DOHH2 (cell line): ENCODE data around the gene ASB7.

Experiments
- EZH2phosphoT487 ChIP-seq: fragments of 200-600 bp; sonication (generic); IDR thresholded peaks from 2 replicates; pipeline ENCODE4 v1.6.1; 2017; ENCODE audit warnings: borderline replicate concordance, mild to moderate bottlenecking, antibody characterized with exemption, low read length, moderate library complexity, mixed read lengths
- TF ChIP-seq, protein P1 (sequence below): fragments of 200-600 bp; sonication (generic); IDR thresholded peaks from one replicate; pipeline ENCODE4 v1.5.1; 2014; ENCODE audit warnings: antibody characterized with exemption, mild to moderate bottlenecking, low read depth, low read length; ENCODE audit not compliant: poor library complexity, severe bottlenecking

DNA sequence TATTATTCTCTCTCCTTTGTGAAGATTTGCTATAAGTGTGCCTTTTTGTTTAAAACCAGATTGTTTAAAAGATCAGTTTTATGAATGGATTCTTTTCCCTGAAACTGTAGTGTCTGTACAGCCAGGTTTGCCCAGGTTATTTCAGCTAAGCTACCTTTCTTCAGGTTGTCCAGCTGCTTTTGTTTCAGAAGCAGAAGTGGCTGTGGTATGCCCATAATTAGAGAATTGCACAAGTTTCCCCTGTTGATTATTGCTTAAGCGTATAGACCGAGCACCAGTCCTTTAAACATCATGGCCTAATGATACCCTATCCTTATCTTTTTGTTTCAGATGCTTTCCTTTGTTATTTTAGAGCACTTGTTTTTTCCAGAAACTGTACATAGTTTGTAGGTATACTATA lies 10.2 kb downstream of the ASB7 start:
- TF ChIP-seq, protein P1, sequence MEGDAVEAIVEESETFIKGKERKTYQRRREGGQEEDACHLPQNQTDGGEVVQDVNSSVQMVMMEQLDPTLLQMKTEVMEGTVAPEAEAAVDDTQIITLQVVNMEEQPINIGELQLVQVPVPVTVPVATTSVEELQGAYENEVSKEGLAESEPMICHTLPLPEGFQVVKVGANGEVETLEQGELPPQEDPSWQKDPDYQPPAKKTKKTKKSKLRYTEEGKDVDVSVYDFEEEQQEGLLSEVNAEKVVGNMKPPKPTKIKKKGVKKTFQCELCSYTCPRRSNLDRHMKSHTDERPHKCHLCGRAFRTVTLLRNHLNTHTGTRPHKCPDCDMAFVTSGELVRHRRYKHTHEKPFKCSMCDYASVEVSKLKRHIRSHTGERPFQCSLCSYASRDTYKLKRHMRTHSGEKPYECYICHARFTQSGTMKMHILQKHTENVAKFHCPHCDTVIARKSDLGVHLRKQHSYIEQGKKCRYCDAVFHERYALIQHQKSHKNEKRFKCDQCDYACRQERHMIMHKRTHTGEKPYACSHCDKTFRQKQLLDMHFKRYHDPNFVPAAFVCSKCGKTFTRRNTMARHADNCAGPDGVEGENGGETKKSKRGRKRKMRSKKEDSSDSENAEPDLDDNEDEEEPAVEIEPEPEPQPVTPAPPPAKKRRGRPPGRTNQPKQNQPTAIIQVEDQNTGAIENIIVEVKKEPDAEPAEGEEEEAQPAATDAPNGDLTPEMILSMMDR, result no peak
- TF ChIP-seq EZH2phosphoT487, result no peak
